HG02623 (cell line): ENCODE data around the gene PRKAR2A.
A peak's percentile ranks its signal among the peaks of the same experiment; 100 is the strongest.
"Not testable (repeated sequence)": the region's sequence is repeated elsewhere in the genome, so short reads cannot be mapped to it uniquely, and the experiment has no call there.

Experiments
- ATAC-seq: cut with Tn5 transposase; IDR thresholded peaks from one replicate; pipeline ENCODE4 v1.9.1; 2021; ENCODE audit warnings: moderate library complexity; ENCODE audit not compliant: unreplicated experiment

Gene PRKAR2A

DNA sequence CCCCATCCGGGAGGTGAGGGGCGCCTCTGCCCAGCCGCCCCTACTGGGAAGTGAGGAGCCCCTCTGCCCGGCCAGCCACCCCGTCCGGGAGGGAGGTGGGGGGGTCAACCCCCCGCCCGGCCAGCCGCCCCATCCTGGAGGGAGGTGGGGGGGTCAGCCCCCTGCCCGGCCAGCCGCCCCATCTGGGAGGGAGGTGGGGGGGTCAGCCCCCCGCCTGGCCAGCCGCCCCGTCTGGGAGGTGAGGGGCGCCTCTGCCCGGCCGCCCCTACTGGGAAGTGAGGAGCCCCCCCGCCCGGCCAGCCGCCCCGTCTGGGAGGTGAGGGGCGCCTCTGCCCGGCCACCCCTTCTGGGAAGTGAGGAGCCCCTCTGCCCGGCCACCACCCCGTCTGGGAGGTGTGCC lies 113.1 kb downstream of the PRKAR2A start:
- ATAC-seq = not testable (repeated sequence)

DNA sequence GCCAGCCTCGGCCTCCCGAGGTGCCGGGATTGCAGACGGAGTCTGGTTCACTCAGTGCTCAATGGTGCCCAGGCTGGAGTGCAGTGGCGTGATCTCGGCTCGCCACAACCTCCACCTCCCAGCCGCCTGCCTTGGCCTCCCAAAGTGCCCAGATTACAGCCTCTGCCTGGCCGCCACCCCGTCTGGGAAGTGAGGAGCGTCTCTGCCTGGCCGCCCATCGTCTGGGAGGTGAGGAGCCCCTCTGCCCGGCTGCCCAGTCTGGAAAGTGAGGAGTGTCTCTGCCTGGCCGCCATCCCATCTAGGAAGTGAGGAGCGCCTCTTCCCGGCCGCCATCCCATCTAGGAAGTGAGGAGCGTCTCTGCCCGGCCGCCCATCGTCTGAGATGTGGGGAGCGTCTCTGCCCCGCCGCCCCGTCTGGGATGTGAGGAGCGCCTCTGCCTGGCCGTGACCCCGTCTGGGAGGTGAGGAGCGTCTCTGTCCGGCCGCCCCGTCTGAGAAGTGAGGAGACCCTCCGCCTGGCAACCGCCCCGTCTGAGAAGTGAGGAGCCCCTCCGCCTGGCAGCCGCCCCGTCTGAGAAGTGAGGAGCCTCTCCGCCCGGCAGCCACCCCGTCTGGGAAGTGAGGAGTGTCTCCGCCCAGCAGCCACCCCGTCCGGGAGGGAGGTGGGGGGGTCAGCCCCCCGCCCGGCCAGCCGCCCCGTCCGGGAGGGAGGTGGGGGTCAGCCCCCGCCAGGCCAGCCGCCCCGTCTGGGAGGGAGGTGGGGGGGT lies 113.7 kb downstream of the PRKAR2A start:
- ATAC-seq = not testable (repeated sequence)

DNA sequence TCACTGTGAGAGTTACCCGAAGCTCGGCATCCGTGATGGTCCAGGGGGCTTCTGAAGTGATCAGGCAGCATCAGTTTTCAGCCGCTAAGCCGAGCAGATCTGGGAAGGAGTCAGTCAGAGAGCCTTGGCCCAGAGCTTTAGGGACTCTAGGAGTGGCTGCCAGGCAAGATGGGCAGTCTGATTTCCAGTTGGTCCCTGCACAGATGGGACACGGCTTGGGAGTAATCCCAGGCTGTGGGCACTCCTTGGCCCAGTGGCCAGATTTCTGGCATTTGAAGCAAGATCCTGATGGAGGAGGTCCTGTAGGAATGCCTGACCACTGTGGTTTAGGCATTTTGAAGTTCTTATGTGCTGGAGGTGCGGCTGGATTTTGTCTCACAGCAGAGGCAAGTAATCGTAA lies 120.2 kb downstream of the PRKAR2A start:
- ATAC-seq = no peak

DNA sequence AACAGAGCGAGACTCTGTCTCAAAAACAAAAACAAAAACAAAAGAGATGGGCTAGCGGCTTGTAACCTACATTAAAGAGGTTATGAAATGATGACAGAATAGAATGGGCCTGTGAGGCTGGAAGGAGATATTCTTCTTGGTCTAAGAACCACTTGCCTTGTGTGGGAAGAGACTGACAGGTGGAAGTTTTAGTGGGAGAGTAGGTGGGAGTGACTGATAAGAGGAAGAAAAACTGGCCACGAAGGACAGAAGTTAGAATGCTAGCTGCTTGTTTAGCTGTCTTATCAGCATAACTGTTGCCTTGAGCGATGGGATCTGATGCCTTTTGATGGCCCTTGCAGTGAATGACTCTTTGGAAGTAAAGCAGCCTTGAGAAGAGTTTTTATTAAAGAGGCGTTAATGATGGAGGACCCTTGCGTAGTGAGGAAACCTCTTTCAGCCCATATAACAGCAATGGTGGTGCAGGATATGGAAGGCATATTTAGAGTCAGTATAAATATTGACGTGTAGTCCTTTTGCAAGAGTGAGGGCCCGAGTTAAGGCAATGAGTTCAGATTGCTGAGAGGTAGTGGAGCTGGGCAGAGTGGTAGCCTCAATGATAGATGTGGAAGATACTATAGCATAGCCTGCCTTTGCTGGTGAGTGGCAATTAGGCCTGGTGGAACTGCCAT lies 122.4 kb downstream of the PRKAR2A start:
- ATAC-seq = not testable (repeated sequence)

DNA sequence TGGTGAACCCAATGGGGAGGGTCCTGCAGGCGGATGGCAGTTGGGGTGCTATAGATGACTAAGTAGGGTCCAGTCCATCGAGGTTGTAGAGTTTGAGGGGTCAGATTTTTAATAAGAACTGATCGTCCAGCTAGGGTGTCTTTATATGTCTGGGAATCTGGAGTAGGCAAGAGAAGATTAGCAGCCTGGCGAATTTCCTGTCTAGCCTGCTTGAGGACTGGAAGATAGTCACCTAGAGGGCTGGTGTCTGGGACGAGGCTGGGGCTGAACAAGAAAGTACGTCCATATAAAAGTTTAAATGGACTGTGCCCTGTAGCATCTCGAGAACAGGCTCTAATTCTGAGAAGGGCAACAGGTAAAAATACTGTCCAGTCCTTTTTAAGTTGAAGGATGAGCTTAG lies 123.9 kb downstream of the PRKAR2A start:
- no peak for ATAC-seq

DNA sequence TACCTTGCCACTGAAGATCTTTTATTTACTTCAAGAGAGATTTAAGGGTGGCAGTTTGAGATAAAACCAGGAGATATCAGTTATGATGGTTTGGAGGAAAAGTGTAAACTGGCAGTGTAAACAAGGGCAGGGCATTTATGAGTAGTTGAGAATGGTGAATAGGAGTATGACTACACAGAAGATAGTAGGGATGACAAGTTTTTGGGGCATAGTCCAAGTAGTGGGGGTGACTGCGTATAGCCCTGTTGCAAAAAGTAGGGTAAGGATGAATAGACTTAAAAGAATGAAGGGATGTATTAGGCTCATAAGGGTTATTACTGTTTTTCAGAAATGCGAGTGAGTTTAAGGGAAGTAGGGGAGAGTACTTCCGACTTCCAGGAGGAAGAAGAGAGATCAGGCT lies 124.4 kb downstream of the PRKAR2A start:
- not testable (repeated sequence) for ATAC-seq

DNA sequence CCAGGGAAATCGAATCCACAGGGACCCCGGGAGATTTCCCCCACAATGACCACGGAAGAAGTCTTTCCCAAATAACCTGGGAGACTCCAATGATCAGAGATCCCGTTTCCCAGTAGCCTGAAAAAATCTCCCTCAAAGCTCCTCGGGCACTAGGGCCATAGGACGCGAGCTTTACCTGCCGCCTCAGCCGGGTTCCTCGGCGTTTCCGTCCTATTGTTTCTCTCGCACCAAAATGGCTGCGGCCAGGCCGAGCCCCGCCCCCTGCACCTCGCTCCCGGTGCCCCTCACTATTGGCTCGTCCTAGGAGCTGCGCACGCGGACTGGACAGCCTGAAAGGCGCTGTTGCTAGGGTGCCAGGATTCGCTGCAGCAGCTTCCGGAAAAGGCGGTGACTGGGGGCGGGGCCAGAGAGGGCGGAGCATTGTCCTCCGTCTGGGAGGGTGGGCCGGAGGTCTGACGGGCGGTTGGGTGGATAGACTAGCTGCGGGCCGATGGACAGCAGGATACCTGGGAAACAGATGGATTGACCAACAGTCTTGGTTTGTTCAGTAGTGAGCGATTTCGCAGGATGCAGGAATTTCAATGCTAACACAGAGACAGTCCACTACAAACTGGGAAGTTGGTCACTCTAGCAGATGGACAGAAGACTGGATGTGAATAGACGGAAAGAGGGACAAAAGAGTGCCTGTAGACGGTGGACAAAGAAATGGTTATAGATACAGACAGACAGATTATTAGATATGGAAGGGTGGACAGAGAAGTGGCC lies 130.5 kb downstream of the PRKAR2A start, which contains the start of gene IP6K2:
IP6K2 (minus strand) TSS at position 240 of the 765 bp plus-strand sequence. CDS start 21,930 bp downstream, outside the sequence.
- ATAC-seq = peak; percentile 97

DNA sequence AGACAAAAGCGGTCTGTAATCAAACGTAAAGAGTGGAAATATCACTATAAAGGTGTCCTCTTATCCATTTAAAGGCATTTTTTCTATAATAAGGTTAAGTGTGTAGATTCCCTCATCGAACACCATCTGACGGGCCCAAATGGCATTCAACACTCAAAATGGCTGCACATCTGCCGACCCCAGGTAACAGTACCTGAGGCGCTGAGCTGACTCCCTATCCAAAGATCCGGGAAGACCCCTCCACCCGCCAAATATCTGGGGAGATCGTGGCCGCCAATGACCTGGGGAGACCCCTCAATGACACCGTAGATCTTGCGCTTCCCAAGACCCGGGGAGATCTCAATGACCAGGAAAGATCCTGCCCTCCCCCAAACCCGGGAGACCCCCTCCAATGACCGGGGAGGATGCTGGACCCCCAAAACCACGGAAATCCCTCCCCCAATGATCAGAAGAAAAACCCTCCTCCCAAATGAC lies 131.1 kb downstream of the PRKAR2A start:
- no peak for ATAC-seq

DNA sequence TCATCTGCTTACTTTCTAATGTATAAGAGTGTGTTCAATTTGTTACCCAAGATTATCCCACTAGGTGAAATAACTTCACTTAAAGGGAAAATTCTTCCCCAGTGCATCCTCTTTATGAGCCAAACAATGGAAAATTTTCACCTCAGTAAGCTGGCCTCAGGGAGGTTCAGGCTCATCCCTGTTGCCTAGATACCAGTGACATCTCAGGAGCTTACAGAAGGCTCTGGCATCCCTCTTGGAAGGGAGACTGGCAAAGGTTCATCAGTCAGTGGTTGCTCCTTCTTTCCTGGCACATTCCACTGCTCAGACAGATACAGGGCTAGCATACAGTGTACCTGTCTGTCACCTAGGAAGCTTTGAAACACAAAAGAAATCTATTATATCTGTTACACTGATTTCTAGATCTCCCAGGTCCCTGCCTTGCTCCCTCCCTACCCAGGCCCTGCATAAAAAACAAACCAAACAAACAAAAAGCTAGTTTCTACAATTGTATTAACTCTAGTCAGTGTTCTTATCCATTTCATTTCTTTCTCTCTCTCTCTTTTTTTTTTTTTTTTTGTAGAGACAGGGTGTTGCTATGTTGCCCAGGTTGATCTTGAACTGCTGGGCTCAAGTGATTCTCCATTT lies 132.4 kb downstream of the PRKAR2A start:
- ATAC-seq = no peak

DNA sequence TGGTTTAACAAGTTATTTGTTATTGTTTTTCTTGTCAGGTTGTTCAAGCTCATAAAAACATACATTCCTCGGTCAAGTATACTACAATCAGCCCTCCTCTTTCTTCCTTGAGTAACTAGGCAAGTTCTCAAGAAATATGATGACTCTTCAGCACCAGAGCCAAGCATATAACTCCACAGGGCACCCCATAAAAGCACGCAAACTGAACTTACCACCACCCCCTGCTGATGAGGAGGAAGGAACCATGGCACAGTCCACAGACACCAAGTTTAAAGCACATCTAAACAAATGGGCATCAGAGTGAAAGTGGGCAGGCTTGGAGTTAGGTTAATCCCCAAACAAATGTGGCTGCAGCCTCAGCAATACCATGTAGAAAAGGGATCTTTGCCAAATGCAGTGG lies 135.9 kb downstream of the PRKAR2A start:
- no peak for ATAC-seq

DNA sequence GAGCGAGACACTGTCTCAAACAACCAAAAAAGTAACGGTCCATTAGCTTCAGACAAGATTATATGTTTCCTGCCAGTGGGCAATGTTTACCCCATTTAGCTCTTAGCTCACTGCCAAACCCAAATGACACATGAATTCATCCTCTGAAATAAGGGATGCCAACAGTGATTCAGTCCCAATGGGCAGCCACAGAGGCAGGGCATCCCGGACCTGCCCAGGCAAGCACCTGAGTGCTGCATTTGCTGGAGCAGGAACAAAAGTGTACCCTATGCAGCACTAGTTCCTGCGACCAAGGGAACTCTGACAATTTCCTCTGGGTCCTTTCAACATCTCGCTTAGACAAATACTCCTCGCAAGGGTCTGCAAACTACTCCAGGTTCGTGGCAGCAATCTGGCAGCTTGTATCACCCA lies 138.6 kb downstream of the PRKAR2A start:
- no peak for ATAC-seq

DNA sequence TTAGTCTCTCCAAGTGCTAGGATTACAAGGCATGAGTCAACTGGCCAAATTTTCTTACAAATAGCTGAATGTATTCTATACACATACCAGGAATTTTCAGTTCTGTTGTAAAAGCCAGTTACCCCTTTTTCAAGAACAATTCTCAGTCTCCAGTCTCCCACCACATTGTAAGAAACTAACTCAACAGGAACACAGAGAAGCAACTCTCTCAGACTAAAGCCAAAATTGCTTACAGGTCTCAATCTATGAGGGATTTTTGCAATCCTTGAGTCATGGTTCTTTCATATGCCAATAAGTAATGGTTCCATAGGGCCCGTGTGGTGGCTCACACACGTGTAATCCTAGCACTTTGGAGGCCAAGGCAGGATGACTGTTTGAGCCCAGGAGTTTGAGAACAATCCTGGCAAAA lies 139.2 kb downstream of the PRKAR2A start:
- ATAC-seq = no peak

DNA sequence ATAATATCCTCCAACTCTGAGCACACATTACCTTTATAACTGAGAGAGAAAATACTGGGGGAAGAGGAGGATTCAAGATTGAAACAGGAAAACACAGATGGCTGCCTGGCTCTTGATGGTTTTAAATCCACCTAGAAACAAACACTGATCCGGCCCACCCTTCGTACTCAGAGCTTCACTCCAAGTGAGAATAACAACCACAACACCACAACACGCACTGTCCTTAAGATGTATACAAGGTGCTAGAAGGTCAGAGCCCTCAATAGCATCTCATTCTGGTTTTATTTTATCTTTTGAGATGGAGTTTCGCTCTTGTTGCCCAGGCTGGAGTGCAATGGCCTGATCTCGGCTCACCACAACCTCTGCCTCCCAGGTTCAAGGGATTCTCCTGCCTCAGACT lies 140.5 kb downstream of the PRKAR2A start:
- no peak for ATAC-seq

DNA sequence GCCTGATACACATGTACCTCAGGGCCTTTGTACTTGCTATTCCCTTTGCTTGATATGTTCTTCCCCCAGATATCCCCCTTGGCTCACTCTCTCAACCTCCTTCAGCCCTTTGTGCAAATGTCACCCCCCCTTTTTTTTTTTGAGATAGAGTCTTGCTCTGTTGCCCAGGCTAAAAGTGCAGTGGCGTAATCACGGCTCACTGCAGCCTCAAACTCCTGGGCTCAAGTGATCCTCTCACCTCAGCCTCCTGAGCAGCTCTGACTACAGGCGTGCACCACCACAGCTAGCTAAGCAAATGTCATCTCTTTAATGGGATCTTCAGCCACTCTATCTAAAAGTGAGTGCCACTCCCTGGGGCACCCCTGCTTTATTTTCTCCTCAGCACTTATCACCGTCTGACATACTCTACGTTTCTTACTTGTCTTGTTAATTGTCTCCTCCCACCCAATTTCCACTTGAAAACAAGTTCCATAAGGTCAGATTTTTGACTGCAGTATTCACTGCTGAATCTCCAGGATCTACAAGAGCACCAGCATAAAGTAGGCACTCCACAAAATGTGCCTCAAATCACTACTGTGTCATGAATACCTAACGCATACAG lies 145.3 kb downstream of the PRKAR2A start:
- ATAC-seq = no peak

DNA sequence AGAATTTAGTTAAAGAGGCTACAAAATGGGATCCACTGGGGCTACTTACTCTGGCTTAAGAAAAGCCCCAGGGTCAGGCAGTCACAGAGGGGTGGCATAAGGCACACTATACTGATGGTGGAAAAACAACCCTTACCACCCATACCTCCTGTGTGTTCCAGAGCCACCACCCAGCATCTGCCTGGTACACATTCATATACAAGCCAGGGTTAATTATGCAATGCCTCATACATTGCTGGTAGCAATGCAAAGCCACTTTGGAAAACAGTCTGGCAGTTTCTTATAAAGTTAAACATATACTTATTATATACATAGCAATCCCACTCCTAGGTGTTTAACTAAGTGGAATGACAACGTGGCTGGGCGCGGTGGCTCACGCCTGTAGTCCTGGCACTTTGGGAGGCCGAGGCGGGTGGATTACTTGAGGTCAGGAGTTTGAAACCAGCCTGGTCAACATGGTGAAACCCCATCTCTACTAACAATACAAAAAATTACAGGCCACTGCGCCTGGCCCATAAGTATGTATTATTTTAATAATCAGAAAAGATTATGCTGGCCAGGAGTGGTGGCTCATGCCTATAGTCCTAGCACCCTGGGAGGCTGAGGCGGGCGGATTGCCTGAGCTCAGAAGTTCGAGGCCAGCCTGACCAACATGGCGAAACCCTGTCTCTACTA lies 146.8 kb downstream of the PRKAR2A start:
- ATAC-seq = no peak

DNA sequence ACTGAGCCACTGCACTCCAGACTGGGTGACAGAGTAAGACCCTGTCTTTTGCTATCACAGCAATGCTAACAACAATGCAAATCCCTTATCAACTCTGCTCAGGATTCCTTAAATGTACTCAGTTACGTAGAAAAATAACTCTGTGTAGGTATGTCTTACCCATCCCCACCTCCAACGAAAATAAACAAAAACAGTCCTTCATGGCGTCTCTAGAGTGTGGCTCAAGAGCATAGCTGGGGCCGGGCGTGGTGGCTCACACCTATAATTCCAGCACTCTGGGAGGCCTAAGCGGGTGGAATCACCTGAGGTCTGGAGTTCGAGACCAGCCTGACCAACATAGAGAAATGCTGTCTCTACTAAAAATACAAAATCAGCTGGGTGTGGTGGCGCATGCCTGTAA lies 148.8 kb downstream of the PRKAR2A start:
- no peak for ATAC-seq

DNA sequence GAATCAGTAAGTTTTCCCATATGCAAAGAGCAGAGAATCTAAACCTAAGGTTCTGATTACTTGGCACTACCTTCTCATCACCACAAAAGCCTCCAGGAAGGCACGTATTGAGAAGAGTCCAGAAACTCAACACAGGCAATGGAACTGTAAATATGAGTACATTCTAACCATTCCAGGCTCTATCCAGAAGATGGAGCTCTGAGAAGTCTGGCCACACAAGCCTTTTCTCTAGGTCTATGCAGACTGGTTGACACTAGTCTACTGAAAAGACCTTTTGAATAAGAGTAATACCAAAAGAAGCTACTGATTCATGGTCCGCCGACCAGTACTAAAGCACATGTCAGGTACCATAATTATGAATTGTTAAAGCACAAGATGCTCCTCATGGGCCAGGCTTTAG lies 149.7 kb downstream of the PRKAR2A start:
- ATAC-seq = no peak

DNA sequence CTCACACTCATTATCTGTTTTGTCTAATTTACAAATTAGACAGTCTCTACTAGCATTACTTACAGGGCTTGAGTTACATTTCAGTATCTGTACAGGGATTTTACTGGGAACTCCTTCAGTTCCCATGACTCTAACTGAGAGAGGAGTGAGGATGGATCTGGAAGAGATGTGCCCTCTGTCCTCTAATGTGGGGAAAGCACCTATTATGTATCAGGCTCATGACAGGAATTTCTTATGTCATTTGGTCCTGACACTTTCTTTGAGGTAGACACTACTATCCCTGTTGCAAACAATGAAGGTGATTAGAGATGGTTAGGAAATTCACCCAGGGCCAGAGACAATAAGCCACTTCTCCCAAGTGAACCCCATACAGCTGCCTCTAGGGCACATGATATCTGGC lies 151.1 kb downstream of the PRKAR2A start:
- ATAC-seq = no peak
